Activated T-cell treated with anti-CD3 and anti-CD28 coated beads for 48 hours (primary cell): ENCODE results near the gene STAC3.

Source experiments
- DNase-seq: peaks from one replicate; pipeline ENCODE4 v3.0.0-alpha.2; 2020; ENCODE audit warnings: low read depth

STAC3 gene

DNA sequence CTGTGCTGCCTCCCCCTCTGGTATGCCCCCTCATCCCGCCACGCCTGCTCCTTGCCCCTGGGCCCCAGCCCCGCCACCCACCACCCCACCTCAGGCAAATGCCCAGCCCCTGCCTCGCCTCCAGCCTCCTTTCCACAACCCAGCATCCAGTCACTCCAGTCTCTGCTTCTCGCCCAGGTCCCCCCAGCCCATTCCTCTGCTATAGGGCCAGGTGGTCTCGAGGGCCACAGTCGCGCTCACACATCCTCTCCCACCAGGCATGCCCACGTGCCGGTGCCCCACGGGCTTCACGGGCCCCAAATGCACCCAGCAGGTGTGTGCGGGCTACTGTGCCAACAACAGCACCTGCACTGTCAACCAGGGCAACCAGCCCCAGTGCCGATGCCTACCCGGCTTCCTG is 40.5 kb downstream of the STAC3 start:
- no peak for DNase-seq

DNA sequence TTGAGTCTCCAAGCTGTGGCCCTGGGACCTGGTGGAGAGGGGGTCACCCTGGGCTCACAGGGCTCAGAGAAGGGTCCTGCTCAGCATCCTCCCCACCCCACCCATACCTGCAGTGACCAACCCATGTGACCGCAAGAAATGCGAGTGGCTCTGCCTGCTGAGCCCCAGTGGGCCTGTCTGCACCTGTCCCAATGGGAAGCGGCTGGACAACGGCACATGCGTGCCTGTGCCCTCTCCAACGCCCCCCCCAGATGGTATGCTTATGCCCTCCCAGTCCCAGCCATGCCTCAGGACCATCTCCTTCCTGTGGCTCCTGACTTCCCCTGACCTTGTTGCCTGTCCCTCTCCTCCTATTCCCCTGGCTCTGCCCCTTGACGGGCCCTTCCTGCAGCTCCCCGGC is 41.1 kb downstream of the STAC3 start:
- no peak for DNase-seq

- DNase-seq: no peak
Observed at GRCh38 chr12:57208631-57209282, 42.2 kb downstream of the STAC3 start.

DNA sequence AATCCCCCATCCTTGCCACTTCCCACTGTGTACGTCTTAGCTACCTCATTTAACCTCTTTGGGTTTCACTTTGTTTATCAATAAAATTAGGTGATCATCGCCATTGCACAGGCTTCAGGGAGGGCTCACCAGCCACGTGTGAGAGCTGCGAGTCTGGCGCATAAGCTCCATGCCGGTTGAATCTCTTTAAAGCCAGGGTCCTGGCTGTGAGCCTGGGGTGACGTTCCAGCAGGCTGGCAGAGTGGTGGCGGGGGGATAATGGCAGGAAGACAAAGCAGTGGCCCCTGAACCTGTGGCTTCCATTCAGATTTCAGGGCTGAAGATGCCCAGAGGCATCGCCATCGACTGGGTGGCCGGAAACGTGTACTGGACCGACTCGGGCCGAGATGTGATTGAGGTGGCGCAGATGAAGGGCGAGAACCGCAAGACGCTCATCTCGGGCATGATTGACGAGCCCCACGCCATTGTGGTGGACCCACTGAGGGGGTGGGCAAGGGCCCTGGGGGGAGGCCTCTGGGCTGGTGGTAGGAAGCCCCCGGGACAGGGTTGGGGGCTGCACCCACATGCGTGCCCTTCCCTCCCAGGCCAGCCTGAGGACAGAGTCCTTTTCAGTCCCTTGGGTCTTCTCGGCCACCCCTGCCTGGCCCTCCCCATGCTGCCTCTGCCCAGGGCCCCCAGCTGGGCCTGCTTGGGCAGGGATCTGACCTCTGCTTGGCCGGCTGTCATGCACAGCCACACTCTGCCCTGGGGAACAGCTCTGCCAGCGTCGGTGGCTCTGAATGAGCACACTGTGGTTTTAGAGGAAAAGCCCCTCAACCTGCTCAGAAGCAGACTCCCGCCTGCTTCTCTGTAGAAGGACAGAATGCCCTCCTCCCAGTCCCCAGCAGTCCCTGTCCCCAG is 43.0 kb downstream of the STAC3 start:
- DNase-seq: no peak

DNA sequence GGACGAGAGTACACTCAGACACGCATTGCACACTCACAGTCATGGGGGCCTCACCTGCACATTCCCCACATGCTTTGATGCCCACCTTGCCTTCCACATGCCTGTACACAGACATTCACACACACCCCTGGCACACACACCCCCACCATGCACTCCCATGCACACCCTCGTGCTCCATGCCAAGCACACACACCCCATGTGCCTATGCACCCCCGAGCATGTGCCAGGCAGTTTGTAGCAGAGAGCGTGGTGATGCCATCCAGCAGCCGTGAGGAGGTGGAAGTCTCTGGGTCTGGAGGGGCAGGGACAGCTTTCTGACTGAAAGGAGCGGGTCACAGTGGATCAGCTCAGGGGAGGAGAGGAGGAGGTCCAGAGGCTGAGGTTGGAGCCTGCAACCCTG is 45.1 kb downstream of the STAC3 start:
- no peak for DNase-seq

- no peak for DNase-seq
Observed at GRCh38 chr12:57205186-57205585, 45.8 kb downstream of the STAC3 start.

- DNase-seq: no peak
Observed at GRCh38 chr12:57204454-57204853, 46.5 kb downstream of the STAC3 start.

- DNase-seq: no peak
Observed at GRCh38 chr12:57203791-57204190, 47.2 kb downstream of the STAC3 start.

DNA sequence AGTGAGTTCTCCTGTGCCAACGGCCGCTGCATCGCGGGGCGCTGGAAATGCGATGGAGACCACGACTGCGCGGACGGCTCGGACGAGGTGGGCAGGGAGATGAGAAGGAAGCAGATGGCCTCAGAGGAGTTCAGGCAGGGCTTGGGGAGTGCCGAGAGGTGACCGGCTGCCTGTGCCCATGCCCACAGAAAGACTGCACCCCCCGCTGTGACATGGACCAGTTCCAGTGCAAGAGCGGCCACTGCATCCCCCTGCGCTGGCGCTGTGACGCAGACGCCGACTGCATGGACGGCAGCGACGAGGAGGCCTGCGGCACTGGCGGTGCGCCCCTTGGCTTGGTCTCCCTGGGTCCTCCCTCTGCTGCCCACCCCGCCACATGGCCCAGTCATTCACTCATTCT is 47.8 kb downstream of the STAC3 start:
- no peak for DNase-seq

GRCh38 chr12:57202321-57202720 is 48.7 kb downstream of the STAC3 start:
- no peak for DNase-seq

- no peak for DNase-seq
Observed at GRCh38 chr12:57201631-57202030, 49.4 kb downstream of the STAC3 start.

- no peak for DNase-seq
Observed at GRCh38 chr12:57201219-57201618, 49.8 kb downstream of the STAC3 start.

DNA sequence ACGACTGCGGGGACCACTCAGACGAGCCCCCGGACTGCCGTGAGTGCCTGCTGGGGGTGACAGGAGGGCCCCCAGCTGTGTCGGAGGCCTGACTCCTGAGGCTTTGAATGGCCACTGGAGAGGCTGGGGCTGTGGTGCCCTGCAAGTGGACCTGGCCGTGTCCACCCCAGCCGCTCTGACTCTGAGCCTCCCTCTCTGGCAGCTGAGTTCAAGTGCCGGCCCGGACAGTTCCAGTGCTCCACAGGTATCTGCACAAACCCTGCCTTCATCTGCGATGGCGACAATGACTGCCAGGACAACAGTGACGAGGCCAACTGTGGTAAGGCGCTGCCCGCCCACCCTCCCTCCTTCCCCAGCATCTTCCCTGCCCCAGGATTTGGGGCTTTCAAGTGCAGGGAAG is 50.5 kb downstream of the STAC3 start:
- DNase-seq: no peak

DNA sequence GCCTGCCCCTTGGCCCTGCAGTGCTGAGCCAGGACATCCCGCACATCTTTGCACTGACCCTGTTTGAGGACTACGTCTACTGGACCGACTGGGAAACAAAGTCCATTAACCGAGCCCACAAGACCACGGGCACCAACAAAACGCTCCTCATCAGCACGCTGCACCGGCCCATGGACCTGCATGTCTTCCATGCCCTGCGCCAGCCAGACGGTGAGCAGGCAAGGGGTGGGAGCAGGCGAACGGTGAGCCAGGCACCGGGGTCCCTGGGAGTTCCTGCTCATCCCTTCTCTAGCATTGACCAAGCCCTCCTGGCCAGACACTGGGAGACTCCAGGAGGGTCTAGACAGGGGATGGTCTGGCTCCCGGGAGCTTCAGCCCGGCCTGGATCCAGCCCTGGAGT is 51.8 kb downstream of the STAC3 start:
- DNase-seq: no peak

- DNase-seq: no peak
Observed at GRCh38 chr12:57198329-57198728, 52.7 kb downstream of the STAC3 start.

DNA sequence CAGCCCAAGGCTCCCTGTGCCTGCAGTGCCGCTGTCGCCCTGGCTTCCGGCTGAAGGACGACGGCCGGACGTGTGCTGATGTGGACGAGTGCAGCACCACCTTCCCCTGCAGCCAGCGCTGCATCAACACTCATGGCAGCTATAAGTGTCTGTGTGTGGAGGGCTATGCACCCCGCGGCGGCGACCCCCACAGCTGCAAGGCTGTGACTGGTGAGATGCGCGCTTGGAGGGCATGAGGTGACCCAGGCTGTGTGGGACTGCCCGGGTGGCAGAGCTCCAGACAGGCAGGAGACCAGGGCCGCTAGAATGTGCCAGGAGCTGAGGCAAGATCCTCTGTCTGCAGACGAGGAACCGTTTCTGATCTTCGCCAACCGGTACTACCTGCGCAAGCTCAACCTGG is 54.0 kb downstream of the STAC3 start:
- DNase-seq: no peak

- DNase-seq: no peak
Observed at GRCh38 chr12:57196439-57196838, 54.5 kb downstream of the STAC3 start.

- DNase-seq: no peak
Observed at GRCh38 chr12:57195611-57196371, 55.2 kb downstream of the STAC3 start.

DNA sequence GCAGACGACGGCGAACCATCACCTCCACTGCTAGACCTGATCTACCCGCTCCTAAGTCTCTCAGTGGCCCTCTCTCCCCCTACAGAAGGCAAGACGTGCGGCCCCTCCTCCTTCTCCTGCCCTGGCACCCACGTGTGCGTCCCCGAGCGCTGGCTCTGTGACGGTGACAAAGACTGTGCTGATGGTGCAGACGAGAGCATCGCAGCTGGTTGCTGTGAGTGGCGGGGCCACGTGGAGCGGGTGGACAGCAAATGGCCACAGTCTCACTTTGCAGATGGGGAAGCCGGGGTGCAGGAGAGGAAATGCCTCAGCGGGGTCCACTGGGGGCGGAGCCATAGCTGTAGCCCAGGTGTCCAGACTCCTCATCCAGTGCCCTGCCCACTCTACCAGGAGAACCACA is 55.8 kb downstream of the STAC3 start:
- DNase-seq: no peak

GRCh38 chr12:57194253-57194652 is 56.7 kb downstream of the STAC3 start:
- DNase-seq: no peak

DNA sequence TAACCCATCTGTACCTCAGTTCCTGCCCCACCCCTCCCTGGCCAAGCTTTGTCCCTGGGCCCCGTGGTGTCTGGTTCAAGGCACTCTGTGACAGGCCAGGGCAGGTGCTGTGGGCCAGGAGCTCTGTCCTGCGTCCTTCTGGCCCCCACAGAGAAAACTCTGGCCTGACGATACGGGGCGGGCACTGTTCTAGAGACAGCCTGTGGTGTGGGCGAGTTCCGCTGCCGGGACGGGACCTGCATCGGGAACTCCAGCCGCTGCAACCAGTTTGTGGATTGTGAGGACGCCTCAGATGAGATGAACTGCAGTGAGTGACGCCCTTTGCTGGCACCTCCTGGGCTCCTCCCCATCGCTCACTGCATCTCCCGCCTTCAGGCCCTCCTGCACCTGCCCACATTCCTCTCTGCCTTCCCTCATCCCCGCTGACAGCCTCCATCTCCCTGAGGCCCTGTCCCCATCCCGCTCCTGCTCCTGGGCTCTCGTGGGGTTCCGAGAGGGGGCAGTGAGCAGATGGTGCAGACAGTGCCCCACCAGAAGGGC is 57.2 kb downstream of the STAC3 start:
- DNase-seq: no peak
